Chondrocyte (in vitro differentiated cells): ENCODE measurements around the gene MCM9. TPM values are rescaled to one million over a fixed set of nuclear protein-coding genes. Genes with fewer than 3 reads are reported as not detected.

ENCODE experiments used
- DNase-seq: peaks from one replicate; pipeline ENCODE4 v3.0.0; 2021; ENCODE audit warnings: mixed read lengths, low spot score
- H3K27ac Mint-ChIP-seq: one replicate; pipeline ENCODE4 v1.8.0; 2021; ENCODE audit warnings: mild to moderate bottlenecking, moderate library complexity, mixed read lengths; ENCODE audit not compliant: unreplicated experiment
- H3K27me3 Mint-ChIP-seq: 2 replicates; pipeline ENCODE4 v1.8.0; 2021; ENCODE audit warnings: low read depth, mixed read lengths
- H3K36me3 Mint-ChIP-seq: 2 replicates; pipeline ENCODE4 v1.8.0; 2021; ENCODE audit warnings: low read depth, mixed read lengths
- H3K4me1 Mint-ChIP-seq: 2 replicates; pipeline ENCODE4 v1.8.0; 2021; ENCODE audit warnings: low read depth, mild to moderate bottlenecking, mixed read lengths
- H3K4me3 Mint-ChIP-seq: one replicate; pipeline ENCODE4 v1.8.0; 2021; ENCODE audit warnings: mild to moderate bottlenecking, moderate library complexity, mixed read lengths; ENCODE audit not compliant: unreplicated experiment
- H3K9me3 Mint-ChIP-seq: 2 replicates; pipeline ENCODE4 v1.8.0; 2021; ENCODE audit warnings: low read depth, mixed read lengths
- CTCF ChIP-seq: fragments of 200-600 bp; sonication (generic); IDR thresholded peaks from 2 replicates; pipeline ENCODE4 v1.5.0; 2021; ENCODE audit warnings: antibody characterized with exemption, mild to moderate bottlenecking, moderate library complexity
- total RNA-seq: library from RNA; stranded (reverse); gene quantifications from 3 replicates; pipeline ENCODE4 v1.2.1, GENCODE V29; 2021

MCM9 gene
- total RNA-seq, 1 donor from 2014 or later, result 9.9 TPM

- no peaks in the 10 kb centered on the region for H3K9me3 Mint-ChIP-seq
- DNase-seq, result no peak
- no peaks in the 10 kb centered on the region for H3K27me3 Mint-ChIP-seq
- H3K4me1 Mint-ChIP-seq, result peaks cover 62% of the 10 kb centered on the region
- TF ChIP-seq CTCF, result no peak
- H3K4me3 Mint-ChIP-seq, result no peak overlapping the region
- H3K27ac Mint-ChIP-seq, result peak overlapping the region; percentile 80
- peaks cover 29% of the 10 kb centered on the region for H3K36me3 Mint-ChIP-seq
These were observed 31.3 kb downstream of the MCM9 start for GRCh38 chr6:118903691-118904090.

- Mint-ChIP-seq H3K27ac (peak overlapping the region; percentile 80), H3K4me3 (no peak overlapping the region), H3K9me3 (no peaks in the 10 kb centered on the region), H3K4me1 (peaks cover 63% of the 10 kb centered on the region), H3K36me3 (peaks cover 30% of the 10 kb centered on the region), H3K27me3 (no peaks in the 10 kb centered on the region)
- no peak for DNase-seq
- no peak for TF ChIP-seq CTCF
These were observed 31.8 kb downstream of the MCM9 start for GRCh38 chr6:118903138-118903537.

- Mint-ChIP-seq H3K4me3 (no peak overlapping the region), H3K27me3 (no peaks in the 10 kb centered on the region), H3K36me3 (peaks cover 32% of the 10 kb centered on the region), H3K4me1 (peaks cover 63% of the 10 kb centered on the region), H3K9me3 (no peaks in the 10 kb centered on the region), H3K27ac (peak overlapping the region; percentile 80)
- no peak for TF ChIP-seq CTCF
- DNase-seq, result no peak
These were observed 32.2 kb downstream of the MCM9 start for GRCh38 chr6:118902726-118903125.

- H3K36me3 Mint-ChIP-seq, result peaks cover 22% of the 10 kb centered on the region
- peak overlapping the region; percentile 38 for H3K27ac Mint-ChIP-seq
- no peak overlapping the region for H3K4me3 Mint-ChIP-seq
- H3K4me1 Mint-ChIP-seq, result peaks cover 65% of the 10 kb centered on the region
- H3K27me3 Mint-ChIP-seq, result no peaks in the 10 kb centered on the region
- TF ChIP-seq CTCF, result no peak
- no peaks in the 10 kb centered on the region for H3K9me3 Mint-ChIP-seq
- no peak for DNase-seq
These were observed 35.0 kb downstream of the MCM9 start for GRCh38 chr6:118899948-118900347.

- Mint-ChIP-seq H3K4me1 (peaks cover 58% of the 10 kb centered on the region), H3K27ac (peak overlapping the region; percentile 33), H3K27me3 (no peaks in the 10 kb centered on the region), H3K9me3 (no peaks in the 10 kb centered on the region), H3K4me3 (no peak overlapping the region), H3K36me3 (peaks cover 14% of the 10 kb centered on the region)
- no peak for DNase-seq
- no peak for TF ChIP-seq CTCF
These were observed 37.6 kb downstream of the MCM9 start for GRCh38 chr6:118897386-118897785.
